ENCODE results near the gene SHMT2.

The SHMT2 gene

DNA sequence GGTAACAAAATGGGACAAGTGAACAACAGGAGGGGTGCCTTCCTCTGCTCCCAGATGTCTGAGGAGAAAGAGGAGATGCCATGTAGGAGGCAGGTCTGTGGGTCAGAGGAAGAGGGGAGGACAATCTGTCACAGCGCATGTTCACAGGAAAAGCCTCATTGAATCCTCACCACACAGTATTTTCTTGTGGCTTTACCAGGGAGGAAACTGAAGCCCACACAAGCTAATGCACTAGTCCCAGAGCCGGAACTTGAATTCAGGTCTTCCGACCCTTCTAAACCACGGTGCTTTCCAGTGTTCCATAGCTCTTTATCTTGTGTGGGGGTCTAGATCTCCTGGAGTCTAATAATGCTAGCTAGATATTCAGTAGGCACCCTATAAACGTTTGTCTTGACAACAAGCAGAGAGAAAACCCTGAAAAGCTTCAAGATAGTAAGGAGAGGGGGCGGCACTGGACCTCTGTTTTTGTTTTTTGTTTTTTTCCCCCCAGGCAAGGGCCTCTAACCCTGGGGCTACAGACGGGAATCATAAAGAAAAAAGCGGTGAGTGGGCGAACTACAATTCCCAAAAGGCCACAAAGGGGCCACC lies 371 bp upstream of the SHMT2 start:
- DNase-seq: no peak

- DNase-seq: no peak
These were observed 1.1 kb downstream of the SHMT2 start for GRCh38 chr12:57230381-57231155.

- no peak for DNase-seq
These were observed 1.9 kb downstream of the SHMT2 start for GRCh38 chr12:57231276-57232021.

DNA sequence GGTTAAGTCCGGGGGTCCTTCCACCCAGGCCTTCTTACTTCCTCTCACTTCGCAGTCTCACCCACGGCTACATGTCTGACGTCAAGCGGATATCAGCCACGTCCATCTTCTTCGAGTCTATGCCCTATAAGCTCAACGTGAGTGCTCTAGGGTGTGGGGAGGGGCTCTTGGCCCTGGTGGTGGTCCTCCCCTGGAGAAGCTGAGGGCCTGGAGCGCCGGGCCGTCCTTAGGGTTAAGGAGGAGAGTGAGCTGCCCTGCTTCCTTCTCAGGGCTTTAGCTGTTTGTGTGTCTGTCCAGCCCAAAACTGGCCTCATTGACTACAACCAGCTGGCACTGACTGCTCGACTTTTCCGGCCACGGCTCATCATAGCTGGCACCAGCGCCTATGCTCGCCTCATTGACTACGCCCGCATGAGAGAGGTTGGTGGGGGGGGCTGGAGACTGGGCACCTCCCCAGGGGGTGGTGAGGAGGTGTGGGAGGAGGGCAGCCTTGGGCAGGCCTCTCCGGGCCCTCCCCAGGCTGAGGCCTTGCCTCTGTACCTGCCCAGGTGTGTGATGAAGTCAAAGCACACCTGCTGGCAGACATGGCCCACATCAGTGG lies 2.7 kb downstream of the SHMT2 start:
- no peak for DNase-seq

DNA sequence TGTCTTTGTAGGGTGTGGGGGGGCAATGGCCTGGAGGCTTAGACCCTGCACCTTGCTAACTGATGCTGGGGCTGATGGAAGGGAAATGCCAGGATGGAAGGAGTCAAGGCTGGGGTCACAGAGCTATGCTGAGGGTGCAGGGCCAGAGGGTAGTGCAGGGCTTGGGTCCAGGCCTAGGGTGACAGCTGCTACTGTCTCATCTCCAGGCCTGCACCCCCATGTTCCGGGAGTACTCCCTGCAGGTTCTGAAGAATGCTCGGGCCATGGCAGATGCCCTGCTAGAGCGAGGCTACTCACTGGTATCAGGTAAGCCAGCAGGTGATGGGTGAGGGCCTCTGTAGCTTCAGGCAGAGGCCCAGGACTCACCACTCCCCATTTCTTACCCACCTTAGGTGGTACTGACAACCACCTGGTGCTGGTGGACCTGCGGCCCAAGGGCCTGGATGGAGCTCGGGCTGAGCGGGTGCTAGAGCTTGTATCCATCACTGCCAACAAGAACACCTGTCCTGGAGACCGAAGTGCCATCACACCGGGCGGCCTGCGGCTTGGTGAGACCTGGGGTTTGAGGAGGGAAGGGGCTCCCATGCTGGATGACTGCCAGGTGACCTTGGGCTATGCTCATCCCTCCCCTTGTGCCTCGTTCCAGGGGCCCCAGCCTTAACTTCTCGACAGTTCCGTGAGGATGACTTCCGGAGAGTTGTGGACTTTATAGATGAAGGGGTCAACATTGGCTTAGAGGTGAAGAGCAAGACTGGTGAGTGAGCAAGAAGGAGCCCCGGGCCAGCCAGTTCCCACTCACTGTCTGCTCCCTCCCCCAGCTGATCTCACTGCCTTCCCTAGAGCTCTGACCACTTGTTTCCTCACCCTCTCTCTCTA lies 4.1 kb downstream of the SHMT2 start:
- DNase-seq: no peak

DNA sequence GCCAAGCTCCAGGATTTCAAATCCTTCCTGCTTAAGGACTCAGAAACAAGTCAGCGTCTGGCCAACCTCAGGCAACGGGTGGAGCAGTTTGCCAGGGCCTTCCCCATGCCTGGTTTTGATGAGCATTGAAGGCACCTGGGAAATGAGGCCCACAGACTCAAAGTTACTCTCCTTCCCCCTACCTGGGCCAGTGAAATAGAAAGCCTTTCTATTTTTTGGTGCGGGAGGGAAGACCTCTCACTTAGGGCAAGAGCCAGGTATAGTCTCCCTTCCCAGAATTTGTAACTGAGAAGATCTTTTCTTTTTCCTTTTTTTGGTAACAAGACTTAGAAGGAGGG lies 4.7 kb downstream of the SHMT2 start:
- DNase-seq: no peak

GRCh38 chr12:57234571-57235016 lies 5.1 kb downstream of the SHMT2 start:
- DNase-seq: no peak

DNA sequence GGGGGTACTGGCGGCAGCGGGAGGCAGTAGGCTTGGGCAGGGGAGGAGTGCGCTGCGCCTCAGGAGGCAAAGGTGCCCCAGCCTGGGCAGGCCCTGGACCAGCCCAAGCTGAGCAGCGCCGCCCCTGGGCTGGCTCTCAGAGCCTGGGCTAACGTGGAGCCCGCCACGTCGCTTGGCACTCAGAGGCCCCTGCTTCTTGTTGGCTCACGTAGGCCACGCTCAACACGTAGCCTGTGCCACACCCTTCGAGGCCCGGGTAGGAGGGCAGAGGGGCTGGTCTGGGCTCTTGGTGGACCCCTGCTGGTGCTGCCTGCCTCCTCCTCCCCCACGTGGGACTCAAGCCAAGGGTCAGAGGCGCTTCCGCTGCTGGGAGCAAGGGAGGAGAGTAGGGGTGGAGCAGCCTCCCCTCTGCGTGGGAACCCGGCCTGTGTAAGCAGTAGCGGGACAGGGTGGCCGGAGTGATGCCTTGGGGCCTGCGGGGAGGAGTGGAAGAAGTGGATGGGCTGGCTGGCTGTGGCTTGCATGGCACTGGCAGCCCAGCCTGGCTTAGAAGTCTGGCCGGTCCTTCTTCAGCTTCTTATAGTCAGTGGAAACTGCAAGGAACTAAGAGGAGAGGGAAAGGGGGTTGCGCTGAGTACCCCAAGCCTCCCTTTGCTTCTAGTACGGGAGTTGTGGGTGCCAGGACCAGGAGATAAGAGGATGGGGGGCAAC lies 5.7 kb downstream of the SHMT2 start:
- no peak for DNase-seq

DNA sequence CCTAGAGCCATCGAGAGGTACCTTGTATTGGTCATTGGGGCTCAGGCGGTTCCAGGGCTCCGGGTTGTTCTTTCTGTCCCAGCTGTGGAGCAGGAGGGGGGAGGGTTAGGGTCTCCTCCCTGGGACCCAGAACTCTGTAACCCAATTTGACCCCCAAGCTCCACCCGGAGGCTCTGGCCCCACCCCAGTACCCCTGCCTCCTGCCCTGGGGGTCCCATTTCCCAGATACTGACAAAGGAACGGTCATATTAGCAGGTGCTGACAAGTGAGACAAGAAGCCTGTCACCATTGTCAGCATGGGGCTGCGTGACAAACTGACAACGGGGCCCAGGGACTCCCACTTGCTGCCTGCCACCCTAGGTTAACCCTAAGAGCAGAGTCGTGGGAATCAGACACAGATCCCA lies 6.2 kb downstream of the SHMT2 start:
- DNase-seq: no peak

DNA sequence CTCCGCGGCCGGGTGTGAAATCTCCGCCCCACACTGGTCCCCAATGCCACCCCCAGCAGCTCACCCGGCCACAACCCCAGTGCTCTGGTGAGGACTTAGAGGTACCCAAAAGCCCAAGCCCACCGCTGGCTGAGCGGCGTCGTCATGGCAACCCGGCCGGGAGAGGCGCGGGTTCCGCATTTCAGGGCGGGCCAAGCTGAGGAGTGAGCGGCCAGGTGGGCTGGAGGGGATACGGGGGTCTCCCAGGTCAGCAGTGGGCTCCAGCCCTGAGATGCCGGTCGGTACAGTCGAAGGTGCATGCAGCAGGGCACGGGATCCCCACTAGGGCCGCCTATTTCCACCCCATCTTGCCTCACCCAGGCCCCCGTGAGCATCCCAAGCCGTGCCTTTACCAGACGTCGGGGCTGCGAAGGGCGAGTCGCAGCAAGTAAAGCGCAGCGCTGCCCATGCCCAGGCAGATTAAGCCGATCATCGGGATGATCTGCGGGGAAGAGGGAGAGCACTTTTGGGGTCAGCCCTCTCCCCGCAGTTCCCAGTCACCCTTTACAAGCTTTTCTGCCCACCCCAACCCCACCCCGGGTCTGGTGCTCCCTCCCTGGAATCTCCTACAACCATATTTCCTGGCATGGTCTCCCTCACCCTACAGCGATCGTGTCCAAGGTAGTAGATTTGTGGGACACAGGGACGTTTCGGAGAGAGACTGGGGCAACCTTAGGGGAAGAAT lies 6.9 kb downstream of the SHMT2 start:
- DNase-seq: no peak

DNA sequence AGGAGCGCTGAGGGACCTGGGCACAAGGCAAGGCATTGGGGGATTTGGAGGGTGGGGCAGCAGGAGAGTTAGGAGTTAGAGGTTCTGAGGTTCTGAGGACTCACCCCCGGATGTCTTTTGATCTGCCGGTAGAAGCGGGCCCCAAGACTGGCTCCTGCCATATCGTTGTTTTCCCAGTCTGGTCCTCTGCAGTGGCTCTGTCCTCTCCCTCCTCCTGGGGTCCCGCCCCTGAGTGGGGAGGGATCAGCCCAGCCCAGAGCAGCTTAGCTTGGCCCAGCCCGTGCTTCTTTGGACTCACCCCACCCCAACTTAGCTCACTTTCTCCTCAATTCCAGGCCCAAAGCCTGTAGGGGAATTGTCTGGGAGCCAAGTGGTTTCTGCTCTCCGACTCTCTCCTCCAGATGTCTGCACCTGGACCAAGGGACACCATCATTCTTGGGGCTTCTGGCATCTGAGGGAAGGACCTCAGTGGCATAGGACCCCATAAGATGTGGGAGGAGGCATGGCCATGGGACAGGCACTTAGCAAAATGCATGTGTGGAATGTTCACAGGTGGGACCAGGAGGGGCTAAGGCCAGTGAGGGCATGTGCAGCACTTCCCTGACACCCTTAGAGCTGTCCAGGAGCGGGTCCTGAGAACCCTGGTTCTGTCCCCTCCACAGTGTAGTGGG lies 7.5 kb downstream of the SHMT2 start:
- no peak for DNase-seq

- no peak for DNase-seq
These were observed 8.1 kb downstream of the SHMT2 start for GRCh38 chr12:57237596-57237931.

DNA sequence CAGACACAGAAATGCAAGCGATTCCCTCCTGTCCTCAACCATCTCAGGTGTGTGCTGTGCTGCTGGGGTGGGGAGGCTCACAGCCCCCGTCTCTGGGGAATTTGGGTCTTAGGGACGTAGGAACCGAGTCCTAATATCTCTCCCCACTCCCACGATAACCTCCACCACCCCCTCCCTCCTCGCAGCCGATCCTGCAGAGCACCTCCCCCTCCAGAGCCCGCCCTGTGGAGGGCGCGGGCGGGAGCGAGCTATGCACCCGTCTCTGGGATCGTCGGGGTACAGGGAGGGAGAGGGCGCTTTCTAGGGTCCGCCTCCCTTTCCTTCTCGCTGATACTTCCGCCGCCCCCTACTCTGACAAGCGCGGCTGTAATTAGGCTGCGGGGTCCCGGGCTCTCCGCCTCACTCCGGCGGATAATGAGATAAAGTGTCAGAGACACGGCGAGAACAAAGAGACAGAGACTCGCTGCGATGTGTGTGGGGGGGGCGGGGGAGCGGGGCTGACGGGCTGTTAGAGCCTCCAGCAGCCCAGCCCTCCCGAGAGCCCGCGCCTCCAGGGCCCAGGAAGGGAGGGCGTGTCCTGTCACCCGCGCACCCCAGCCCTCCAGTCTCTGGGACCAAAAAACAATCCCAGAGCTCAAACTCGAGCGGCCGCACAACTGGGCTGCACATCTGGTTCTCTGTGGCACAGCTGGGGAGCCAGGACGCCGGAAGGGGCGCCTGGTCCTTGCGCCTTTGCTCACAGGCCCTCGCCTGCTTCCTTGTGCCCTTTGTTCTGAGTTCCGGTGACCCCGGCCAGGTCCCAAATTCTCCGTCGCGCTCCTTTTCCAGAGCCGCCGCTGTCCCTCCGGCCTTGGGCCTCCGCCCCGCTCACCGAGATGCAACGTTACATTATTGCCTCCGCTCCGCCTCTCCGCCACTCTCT lies 8.7 kb downstream of the SHMT2 start:
- DNase-seq: peak; percentile 74

- peak; percentile 96 for DNase-seq
These were observed 9.5 kb downstream of the SHMT2 start for GRCh38 chr12:57238854-57239554.

DNA sequence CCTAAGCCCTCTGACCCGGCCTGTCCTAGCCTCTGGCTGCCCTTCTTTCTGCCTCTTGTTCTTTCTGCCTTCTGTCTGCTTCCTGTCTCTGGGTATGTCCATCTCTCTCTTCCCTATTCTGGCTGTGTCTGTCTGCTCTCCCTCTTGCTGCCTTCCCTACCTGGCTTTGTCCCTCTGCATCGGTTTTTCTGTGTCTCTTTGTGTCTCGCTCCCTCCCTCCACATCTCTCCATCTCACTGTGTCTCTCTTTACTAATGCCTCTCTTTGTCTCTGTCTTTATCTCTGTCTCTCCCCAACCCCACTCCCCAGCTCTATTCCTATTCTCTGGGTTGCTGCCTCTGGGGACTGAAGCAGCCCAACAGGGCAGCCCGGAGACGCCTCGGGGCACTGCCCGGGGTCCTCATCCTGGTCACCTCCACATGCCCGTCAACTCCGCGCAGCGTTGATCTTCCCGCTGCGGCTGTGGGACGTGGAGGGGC lies 10.1 kb downstream of the SHMT2 start:
- DNase-seq: no peak

GRCh38 chr12:57240066-57240921 lies 10.8 kb downstream of the SHMT2 start:
- DNase-seq: peak; percentile 91

DNA sequence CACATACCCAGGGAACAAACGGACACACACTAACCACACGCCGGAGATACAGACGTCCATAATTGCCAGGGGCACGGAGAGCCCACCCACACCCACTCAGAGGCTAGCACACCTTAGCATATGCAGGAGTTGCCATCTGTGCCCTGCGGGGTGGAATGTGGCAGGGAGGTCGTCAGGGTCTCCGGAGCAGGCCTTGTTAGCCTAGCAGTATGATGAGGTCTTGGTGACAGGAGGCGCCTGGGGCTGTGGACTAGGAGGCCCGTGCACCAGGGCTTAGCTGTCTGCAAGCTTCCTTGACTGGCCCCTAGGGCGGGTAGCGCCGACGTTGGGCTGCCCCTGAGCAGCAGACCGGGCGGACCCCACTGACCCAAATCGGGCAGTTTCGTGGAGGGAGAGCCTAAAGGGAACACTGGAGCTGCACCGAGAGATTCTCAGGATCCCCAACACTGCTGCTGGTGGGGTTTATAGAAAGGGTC lies 11.5 kb downstream of the SHMT2 start:
- DNase-seq: peak; percentile 66
